GM12878 (cell line): Measurements from ENCODE around the gene PLVAP. TPM values are rescaled to one million over a fixed set of nuclear protein-coding genes. Genes with fewer than 3 reads are reported as not detected.

Experiments
- ATAC-seq: fragments of 200-7000 bp; cut with Tn5 transposase; 3 replicates; pipeline ENCODE4 v1.9.1; 2020; ENCODE audit warnings: mild to moderate bottlenecking, moderate library complexity
- BruUV-seq: library from RNA; stranded (reverse); fragments of 400-500 nt; replicated peaks from 2 replicates; lab custom pipeline; 2021; lab: Mats Ljungman, UMichigan
- CTCF ChIA-PET: fragments of 300-600 bp; sonication (Branson Sonifier 250); formaldehyde crosslinking; extraction: SDS; loops from one replicate; lab custom pipeline; 2021; ENCODE audit warnings: inconsistent platforms; lab: Yijun Ruan, JAX
- POLR2A ChIA-PET: fragments of 350-600 bp; formaldehyde crosslinking; extraction: SDS; loops from one replicate; lab custom pipeline; 2021; ENCODE audit warnings: inconsistent platforms; lab: Charles Lee
- RAD21 ChIA-PET: fragments of 300-600 bp; sonication (Branson Sonifier 250); formaldehyde crosslinking; loops from one replicate; lab custom pipeline; 2023; ENCODE audit warnings: antibody characterized with exemption; ENCODE audit not compliant: unreplicated experiment; lab: Charles Lee
- SMC1A ChIA-PET: fragments of 300-600 bp; sonication (Branson Sonifier 250); formaldehyde crosslinking; loops from one replicate; lab custom pipeline; 2023; ENCODE audit not compliant: unreplicated experiment, uncharacterized antibody; lab: Charles Lee
- DNase-seq: peaks from one replicate; pipeline ENCODE4 v3.0.0-alpha.2; 2011; ENCODE audit warnings: low read depth, low spot score
- FAIRE-seq: peaks from 3 replicates; lab custom pipeline; 2011; peaks lifted over from hg19 to GRCh38; lab: Jason Lieb, UNC
- H2AFZ ChIP-seq: 2 replicates; pipeline ENCODE4 v1.6.0; 2011; ENCODE audit warnings: low read depth, low read length, control low read depth; ENCODE audit not compliant: control insufficient read depth
- H3K27ac ChIP-seq: 2 replicates; pipeline ENCODE4 v1.5.1; 2011; ENCODE audit warnings: control low read depth; ENCODE audit not compliant: control insufficient read depth, insufficient read depth
- H3K27me3 ChIP-seq, 2 experiments: replicated peaks in 1 of 2; 2 replicates each; pipeline versions ENCODE4 v1.6.0 to v1.6.1; 2011; ENCODE audit warnings: low read length in 1 of 2; ENCODE audit not compliant: control insufficient read depth in 2 of 2, insufficient read depth in 2 of 2
- H3K36me3 ChIP-seq, 2 experiments: 2 replicates each; pipeline ENCODE4 v1.5.1; 2011; ENCODE audit warnings: low read length in 1 of 2; ENCODE audit not compliant: control insufficient read depth in 2 of 2, insufficient read depth in 2 of 2
- H3K4me1 ChIP-seq: 2 replicates; pipeline ENCODE4 v1.6.1; 2011; ENCODE audit warnings: mild to moderate bottlenecking, low read length, moderate library complexity, mixed read lengths; ENCODE audit not compliant: control insufficient read depth, insufficient read depth
- H3K4me2 ChIP-seq: 2 replicates; pipeline ENCODE4 v1.6.0; 2011; ENCODE audit warnings: control low read depth; ENCODE audit not compliant: control insufficient read depth, insufficient read depth
- H3K4me3 ChIP-seq: fragments of 200-600 bp; sonication (generic); 2 replicates; pipeline ENCODE4 v1.5.1; 2016
- H3K79me2 ChIP-seq: 2 replicates; pipeline ENCODE4 v1.6.0; 2011; ENCODE audit warnings: low read length; ENCODE audit not compliant: control insufficient read depth, insufficient read depth
- H3K9ac ChIP-seq: 2 replicates; pipeline ENCODE4 v1.8.0; 2011; ENCODE audit warnings: low read length, control low read depth, mixed read lengths; ENCODE audit not compliant: control insufficient read depth, insufficient read depth
- H3K9me3 ChIP-seq: replicated peaks from 3 replicates; pipeline ENCODE4 v1.5.1; 2011; ENCODE audit warnings: mild to moderate bottlenecking, low read length; ENCODE audit not compliant: control insufficient read depth, insufficient read depth
- H4K20me1 ChIP-seq: 2 replicates; pipeline ENCODE4 v1.6.0; 2011; ENCODE audit not compliant: control insufficient read depth, insufficient read depth
- BCL3 ChIP-seq: IDR thresholded peaks from 2 replicates; pipeline ENCODE4 v1.6.1; 2011; ENCODE audit warnings: borderline replicate concordance, low read depth, mild to moderate bottlenecking, moderate library complexity, low read length; ENCODE audit not compliant: insufficient read depth, poor library complexity, severe bottlenecking
- CHD1 ChIP-seq: IDR thresholded peaks from 2 replicates; pipeline ENCODE4 v1.6.1; 2012; ENCODE audit warnings: low read depth, low read length, improper control_type of control experiment
- CHD2 ChIP-seq: IDR thresholded peaks from 2 replicates; pipeline ENCODE4 v1.6.1; 2011; ENCODE audit warnings: low read depth, low read length, improper control_type of control experiment, borderline replicate concordance
- MEF2A ChIP-seq: IDR thresholded peaks from 2 replicates; pipeline ENCODE4 v1.6.1; 2011; ENCODE audit warnings: low read depth, mild to moderate bottlenecking, low read length, moderate library complexity; ENCODE audit not compliant: insufficient read depth
- NFXL1 ChIP-seq: fragments of 450-650 bp; IDR thresholded peaks from 2 replicates; pipeline ENCODE4 v1.6.1; 2017; ENCODE audit warnings: antibody characterized with exemption, mild to moderate bottlenecking, borderline replicate concordance
- NFYA ChIP-seq: IDR thresholded peaks from 2 replicates; pipeline ENCODE4 v1.6.1; 2011; ENCODE audit warnings: low read depth, mild to moderate bottlenecking, low read length, improper control_type of control experiment, borderline replicate concordance
- NR2C2 ChIP-seq: IDR thresholded peaks from 2 replicates; pipeline ENCODE4 v1.6.1; 2011; ENCODE audit warnings: borderline replicate concordance, low read depth; ENCODE audit not compliant: control insufficient read depth, insufficient read length
- PAX5 ChIP-seq: IDR thresholded peaks from 2 replicates; pipeline ENCODE4 v1.6.1; 2011; ENCODE audit warnings: low read depth, low read length, borderline replicate concordance
- PAX8 ChIP-seq: fragments of 450-650 bp; IDR thresholded peaks from 2 replicates; pipeline ENCODE4 v1.6.1; 2017; ENCODE audit warnings: mild to moderate bottlenecking, moderate library complexity
- POLR2AphosphoS2 ChIP-seq: IDR thresholded peaks from 2 replicates; pipeline ENCODE4 v1.6.1; 2011; ENCODE audit warnings: low read depth, mild to moderate bottlenecking, low read length, improper control_type of control experiment, moderate library complexity
- RUNX3 ChIP-seq: IDR thresholded peaks from 2 replicates; pipeline ENCODE4 v1.6.1; 2012; ENCODE audit warnings: low read length, inconsistent platforms
- SREBF1 ChIP-seq: IDR thresholded peaks from 2 replicates; pipeline ENCODE4 v1.6.1; 2012; ENCODE audit warnings: mild to moderate bottlenecking, low read length
- SRF ChIP-seq, 2 experiments: IDR thresholded peaks; 2 replicates each; pipeline ENCODE4 v1.6.1; 2011; ENCODE audit warnings: low read depth in 2 of 2, low read length in 2 of 2, mild to moderate bottlenecking in 1 of 2, moderate library complexity in 1 of 2
- STAT1 ChIP-seq: fragments of 450-650 bp; conservative IDR thresholded peaks from 2 replicates; pipeline ENCODE4 v1.6.1; 2014; ENCODE audit warnings: antibody characterized with exemption, mild to moderate bottlenecking
- ZBTB11 ChIP-seq: fragments of 450-650 bp; formaldehyde crosslinking; IDR thresholded peaks from 2 replicates; pipeline ENCODE4 v1.5.0; 2022; ENCODE audit warnings: mild to moderate bottlenecking, missing genetic modification characterization
- ZNF217 ChIP-seq: fragments of 450-650 bp; IDR thresholded peaks from 2 replicates; pipeline ENCODE4 v1.6.1; 2017; ENCODE audit warnings: antibody characterized with exemption, mild to moderate bottlenecking
- WGBS: methylation state at CpG from one replicate; pipeline ENCODE4 v1.1.6; 2016; ENCODE audit warnings: low lambda C conversion rate; ENCODE audit not compliant: insufficient replicate concordance, insufficient coverage; ENCODE audit errors: missing lambda C conversion rate; 5-methylcytosine and 5-hydroxymethylcytosine counted together
- in situ Hi-C: fragments of 300-500 bp; cut with MboI; formaldehyde crosslinking; loops from 9 replicates; pipeline ENCODE4 v1.14.3; 2018; ENCODE audit warnings: mixed read lengths
- intact Hi-C: fragments of 100-400 bp; cut with micrococcal nuclease; formaldehyde crosslinking; loops from one replicate; pipeline ENCODE4 v1.14.2; 2022; ENCODE audit not compliant: unreplicated experiment
- polyA plus RNA-seq, 11 experiments: library from polyadenylated mRNA; depleted of rRNA in 4 of 11; unstranded in 6 of 11; stranded (reverse) in 5 of 11; fragments of >200 nt; fragmentation: Nextera tagmentation in 4 of 11; fragmentation: Illumina TruSeq in 1 of 11; extraction: Ambion mirVana in 4 of 11; extraction: Trizol in 1 of 11; gene quantifications; 1 replicate in 1 of 11; 2 replicates in 10 of 11; pipeline versions ENCODE4 v1.2.1 to v1.2.3, GENCODE V29; 2011 to 2016; ENCODE audit warnings: inconsistent platforms in 2 of 11, missing spikeins in 2 of 11, low read depth in 1 of 11
- total RNA-seq, 4 experiments: library from RNA; depleted of rRNA in 3 of 4; stranded (reverse); fragments of >200 nt in 3 of 4; fragmentation: Illumina TruSeq in 1 of 4; extraction: Trizol in 1 of 4; gene quantifications; 2 replicates each; pipeline versions ENCODE4 v1.2.1 to v1.2.3, GENCODE V29; 2013 to 2021
- TF ChIP-seq, protein P1 (sequence below): fragments of 450-650 bp; conservative IDR thresholded peaks from 2 replicates; pipeline ENCODE4 v1.6.1; 2017; ENCODE audit warnings: mild to moderate bottlenecking, moderate library complexity

PLVAP gene
- total and polyA plus RNA-seq, 10 of the 15 experiments (the other 5 are each of a cell fraction or from before 2014, with no cell fraction given), result 0.03 to 0.54 (median 0.06) TPM; not detected in 4

DNA sequence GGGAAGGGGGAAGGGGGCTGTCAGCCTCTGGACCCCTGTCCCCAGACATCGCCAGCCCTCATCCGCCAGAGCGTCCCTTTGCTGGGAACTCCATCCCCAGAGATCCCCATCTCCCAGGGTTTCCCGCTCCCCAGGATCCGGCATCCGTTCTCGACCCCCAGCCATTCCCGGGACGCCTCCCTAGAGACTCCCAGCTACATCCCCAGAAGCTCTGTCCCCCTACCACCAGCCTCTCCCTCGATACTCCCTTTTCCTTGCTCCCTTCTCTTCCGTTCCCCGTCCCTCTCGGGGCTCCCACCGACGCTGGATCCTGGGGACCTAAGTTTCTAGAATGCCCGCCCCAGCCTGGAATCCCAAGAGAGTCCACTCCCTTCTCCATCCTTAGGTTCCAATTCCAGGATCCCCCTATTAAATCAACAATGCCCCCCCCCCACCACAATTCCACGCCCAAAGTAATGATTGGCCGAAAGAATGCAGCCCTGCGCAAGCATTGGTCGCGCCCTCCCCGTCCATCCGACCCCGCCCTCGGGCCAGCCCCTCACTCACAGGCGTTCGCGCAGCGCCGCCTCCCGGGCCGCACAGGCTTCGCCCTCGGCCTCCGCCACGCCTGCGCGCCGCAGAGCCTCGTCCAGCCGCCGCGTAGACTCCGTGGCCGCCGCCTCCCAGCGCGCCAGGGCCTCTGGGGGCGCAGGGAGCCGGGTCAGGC is 13.7 kb upstream of the PLVAP start:
- BruUV-seq, result no TSS peak
- Histone ChIP-seq H3K4me1 (peaks cover 9% of the 10 kb centered on the region), H3K9me3 (no peaks in the 10 kb centered on the region; the same call in 1 of the 3 replicates), H2AFZ (peak overlapping the region; percentile 77), H3K79me2 (no peaks in the 10 kb centered on the region), H3K4me2 (peak overlapping the region; percentile 94), H3K27me3 (peaks cover 2 to 3% of the 10 kb centered on the region in 2 experiments; a peak in 3 of 4 replicates), H3K9ac (no peak overlapping the region), H4K20me1 (no peaks in the 10 kb centered on the region), H3K4me3 (peak overlapping the region; percentile 72), H3K27ac (no peak overlapping the region), H3K36me3 (no peaks in the 10 kb centered on the region)
- ChIA-PET RAD21 (interaction anchor here (0.6 to 1.5 kb wide), 2 partner anchors 47 to 81 kb away, joined by 3 to 4 read pairs; partner anchors contain the start of gene DDA1), SMC1A (interaction anchor here (0.7 to 7.5 kb wide), 2 partner anchors 44 to 93 kb away, joined by 3 to 69 read pairs; no protein-coding TSS in a partner anchor), CTCF (interaction anchor here (0.8 to 9.4 kb wide), 7 partner anchors 15 to 133 kb away, joined by 3 to 170 read pairs (median 4); partner anchors contain the start of genes MRPL34 and USHBP1), POLR2A (no interaction called here)
- FAIRE-seq (no peak), ATAC-seq (peak; percentile 98), DNase-seq (no peak)
- WGBS, result 5% methylated on average over 49 of the region's 50 CpGs
- in situ Hi-C loops, result no loop called here
- intact Hi-C loops, result no loop called here
- TF ChIP-seq ZBTB11 (no peak), ZNF217 (no peak), NFYA (no peak), NR2C2 (no peak), CHD1 (no peak), MEF2A (no peak), PAX5 (0 out of 2 replicates have a peak, but pooled peaks have one; percentile 14), CHD2 (peak; percentile 70; the same call in 1 of the 2 replicates), POLR2AphosphoS2 (peak; percentile 76), SREBF1 (no peak), PAX8 (no peak), RUNX3 (no peak; the same call in 1 of the 2 replicates), SRF (IDR thresholded peaks at IDR 0.05; ENCODE audit: low read depth in 2 of 2, low read length in 2 of 2) (peak in 1 of 2 experiments; percentile 28; a peak in 1 of 4 replicates), BCL3 (peak; percentile 51), STAT1 (no peak), NFXL1 (no peak)
- TF ChIP-seq, protein P1, sequence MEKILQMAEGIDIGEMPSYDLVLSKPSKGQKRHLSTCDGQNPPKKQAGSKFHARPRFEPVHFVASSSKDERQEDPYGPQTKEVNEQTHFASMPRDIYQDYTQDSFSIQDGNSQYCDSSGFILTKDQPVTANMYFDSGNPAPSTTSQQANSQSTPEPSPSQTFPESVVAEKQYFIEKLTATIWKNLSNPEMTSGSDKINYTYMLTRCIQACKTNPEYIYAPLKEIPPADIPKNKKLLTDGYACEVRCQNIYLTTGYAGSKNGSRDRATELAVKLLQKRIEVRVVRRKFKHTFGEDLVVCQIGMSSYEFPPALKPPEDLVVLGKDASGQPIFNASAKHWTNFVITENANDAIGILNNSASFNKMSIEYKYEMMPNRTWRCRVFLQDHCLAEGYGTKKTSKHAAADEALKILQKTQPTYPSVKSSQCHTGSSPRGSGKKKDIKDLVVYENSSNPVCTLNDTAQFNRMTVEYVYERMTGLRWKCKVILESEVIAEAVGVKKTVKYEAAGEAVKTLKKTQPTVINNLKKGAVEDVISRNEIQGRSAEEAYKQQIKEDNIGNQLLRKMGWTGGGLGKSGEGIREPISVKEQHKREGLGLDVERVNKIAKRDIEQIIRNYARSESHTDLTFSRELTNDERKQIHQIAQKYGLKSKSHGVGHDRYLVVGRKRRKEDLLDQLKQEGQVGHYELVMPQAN, result no peak
